PC-9 (cell line): ENCODE results near the gene USP43.

ENCODE experiments used
- CTCF ChIP-seq: fragments of 200-600 bp; sonication (generic); conservative IDR thresholded peaks from 2 replicates; pipeline ENCODE4 v1.6.1; 2017; ENCODE audit warnings: mixed run types, antibody characterized with exemption, mild to moderate bottlenecking, moderate library complexity
- EZH2 ChIP-seq: fragments of 200-600 bp; sonication (generic); IDR thresholded peaks from 2 replicates; pipeline ENCODE4 v1.8.0; 2017; ENCODE audit warnings: antibody characterized with exemption, low read depth

GRCh38 chr17:9700754-9701476 is 55.6 kb downstream of the USP43 start:
- TF ChIP-seq CTCF: no peak
- no peak for TF ChIP-seq EZH2
